Measurements from ENCODE around the gene KRTAP5-7.

DNA sequence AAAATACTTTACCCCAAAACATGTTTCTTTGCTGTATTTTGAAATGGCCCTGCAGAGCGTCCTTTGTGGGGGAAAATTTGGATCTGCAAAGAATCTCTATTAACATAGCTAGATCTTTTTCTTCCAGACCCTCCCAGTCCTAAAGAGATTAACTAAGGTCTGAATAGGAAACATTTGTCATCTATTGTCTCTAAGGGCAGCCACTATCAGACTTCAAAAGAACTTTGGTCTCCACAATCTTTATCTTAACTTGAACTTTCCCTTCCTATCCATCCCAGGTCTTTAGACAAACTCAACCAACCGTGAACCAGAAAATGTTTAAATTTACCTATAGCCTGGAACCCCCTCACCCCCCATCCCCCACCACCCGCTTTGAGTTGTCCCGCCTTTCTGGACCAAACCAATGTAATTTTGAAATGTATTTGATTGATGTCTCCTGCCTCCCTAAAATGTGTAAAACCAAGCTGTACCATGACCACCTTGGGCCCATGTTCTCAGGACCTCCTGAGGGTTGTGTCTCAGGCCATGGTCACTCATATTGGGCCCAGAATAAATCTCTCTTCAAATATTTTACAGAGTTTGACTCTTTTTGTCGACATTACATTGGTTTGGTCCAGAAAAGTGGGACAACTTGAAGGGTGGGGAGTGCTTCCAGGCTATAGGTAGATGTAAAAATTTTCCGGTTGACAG is 17.6 kb downstream of the KRTAP5-7 start:
- TF ChIP-seq TAF1 (IDR thresholded peaks at IDR 0.05; ENCODE audit: low read depth): no peak
- TF ChIP-seq EP300 (conservative IDR thresholded peaks at IDR 0.05; ENCODE audit: poor library complexity, severe bottlenecking): no peak
- TF ChIP-seq, protein P1, sequence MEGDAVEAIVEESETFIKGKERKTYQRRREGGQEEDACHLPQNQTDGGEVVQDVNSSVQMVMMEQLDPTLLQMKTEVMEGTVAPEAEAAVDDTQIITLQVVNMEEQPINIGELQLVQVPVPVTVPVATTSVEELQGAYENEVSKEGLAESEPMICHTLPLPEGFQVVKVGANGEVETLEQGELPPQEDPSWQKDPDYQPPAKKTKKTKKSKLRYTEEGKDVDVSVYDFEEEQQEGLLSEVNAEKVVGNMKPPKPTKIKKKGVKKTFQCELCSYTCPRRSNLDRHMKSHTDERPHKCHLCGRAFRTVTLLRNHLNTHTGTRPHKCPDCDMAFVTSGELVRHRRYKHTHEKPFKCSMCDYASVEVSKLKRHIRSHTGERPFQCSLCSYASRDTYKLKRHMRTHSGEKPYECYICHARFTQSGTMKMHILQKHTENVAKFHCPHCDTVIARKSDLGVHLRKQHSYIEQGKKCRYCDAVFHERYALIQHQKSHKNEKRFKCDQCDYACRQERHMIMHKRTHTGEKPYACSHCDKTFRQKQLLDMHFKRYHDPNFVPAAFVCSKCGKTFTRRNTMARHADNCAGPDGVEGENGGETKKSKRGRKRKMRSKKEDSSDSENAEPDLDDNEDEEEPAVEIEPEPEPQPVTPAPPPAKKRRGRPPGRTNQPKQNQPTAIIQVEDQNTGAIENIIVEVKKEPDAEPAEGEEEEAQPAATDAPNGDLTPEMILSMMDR (IDR thresholded peaks at IDR 0.05; ENCODE audit: poor library complexity, severe bottlenecking): no peak
- no peak for TF ChIP-seq POLR2AphosphoS5 (IDR thresholded peaks at IDR 0.05)
- TF ChIP-seq, protein P2, sequence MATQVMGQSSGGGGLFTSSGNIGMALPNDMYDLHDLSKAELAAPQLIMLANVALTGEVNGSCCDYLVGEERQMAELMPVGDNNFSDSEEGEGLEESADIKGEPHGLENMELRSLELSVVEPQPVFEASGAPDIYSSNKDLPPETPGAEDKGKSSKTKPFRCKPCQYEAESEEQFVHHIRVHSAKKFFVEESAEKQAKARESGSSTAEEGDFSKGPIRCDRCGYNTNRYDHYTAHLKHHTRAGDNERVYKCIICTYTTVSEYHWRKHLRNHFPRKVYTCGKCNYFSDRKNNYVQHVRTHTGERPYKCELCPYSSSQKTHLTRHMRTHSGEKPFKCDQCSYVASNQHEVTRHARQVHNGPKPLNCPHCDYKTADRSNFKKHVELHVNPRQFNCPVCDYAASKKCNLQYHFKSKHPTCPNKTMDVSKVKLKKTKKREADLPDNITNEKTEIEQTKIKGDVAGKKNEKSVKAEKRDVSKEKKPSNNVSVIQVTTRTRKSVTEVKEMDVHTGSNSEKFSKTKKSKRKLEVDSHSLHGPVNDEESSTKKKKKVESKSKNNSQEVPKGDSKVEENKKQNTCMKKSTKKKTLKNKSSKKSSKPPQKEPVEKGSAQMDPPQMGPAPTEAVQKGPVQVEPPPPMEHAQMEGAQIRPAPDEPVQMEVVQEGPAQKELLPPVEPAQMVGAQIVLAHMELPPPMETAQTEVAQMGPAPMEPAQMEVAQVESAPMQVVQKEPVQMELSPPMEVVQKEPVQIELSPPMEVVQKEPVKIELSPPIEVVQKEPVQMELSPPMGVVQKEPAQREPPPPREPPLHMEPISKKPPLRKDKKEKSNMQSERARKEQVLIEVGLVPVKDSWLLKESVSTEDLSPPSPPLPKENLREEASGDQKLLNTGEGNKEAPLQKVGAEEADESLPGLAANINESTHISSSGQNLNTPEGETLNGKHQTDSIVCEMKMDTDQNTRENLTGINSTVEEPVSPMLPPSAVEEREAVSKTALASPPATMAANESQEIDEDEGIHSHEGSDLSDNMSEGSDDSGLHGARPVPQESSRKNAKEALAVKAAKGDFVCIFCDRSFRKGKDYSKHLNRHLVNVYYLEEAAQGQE (IDR thresholded peaks at IDR 0.05; ENCODE audit: borderline replicate concordance): no peak
- no peak for TF ChIP-seq MXI1 (conservative IDR thresholded peaks at IDR 0.05; ENCODE audit: poor library complexity, severe bottlenecking)

Measured in neural cell (in vitro differentiated cells).